HepG2 (cell line): ENCODE results near the gene FN1. TPM values are rescaled to one million over a fixed set of nuclear protein-coding genes. Genes with fewer than 3 reads are reported as not detected.

Experiments
- ARID5B ChIP-seq: IDR thresholded peaks from 2 replicates; pipeline ENCODE4 v1.4.0; 2020; ENCODE audit warnings: mild to moderate bottlenecking, missing genetic modification reagents
- ATF4 ChIP-seq, 2 experiments: fragments of 450-650 bp in 1 of 2; sonication (generic) in 1 of 2; formaldehyde crosslinking; IDR thresholded peaks; 2 replicates each; pipeline versions ENCODE4 v1.5.0 to v1.8.0; 2020 to 2022; ENCODE audit warnings: mild to moderate bottlenecking in 1 of 2, missing genetic modification reagents in 1 of 2
- CBX1 ChIP-seq: IDR thresholded peaks from one replicate; pipeline ENCODE4 v1.6.1; 2016; ENCODE audit warnings: antibody characterized with exemption, low read depth
- EP300 ChIP-seq, 3 experiments: sonication (generic) in 1 of 3; formaldehyde crosslinking in 1 of 3; IDR thresholded peaks; 2 replicates each; pipeline versions ENCODE4 v1.5.1 to v1.6.1; 2011 to 2020; ENCODE audit warnings: low read depth in 2 of 3, low read length in 2 of 3, borderline replicate concordance in 1 of 3, improper control_type of control experiment in 1 of 3, mild to moderate bottlenecking in 1 of 3, missing genetic modification reagents in 1 of 3, moderate library complexity in 1 of 3
- FOXO4 ChIP-seq: sonication (generic); formaldehyde crosslinking; conservative IDR thresholded peaks from 2 replicates; pipeline ENCODE4 v1.8.1; 2023; ENCODE audit warnings: missing genetic modification reagents
- HMG20A ChIP-seq: IDR thresholded peaks from 2 replicates; pipeline ENCODE4 v1.6.1; 2016; ENCODE audit warnings: borderline replicate concordance
- HNF1A ChIP-seq, 2 experiments: sonication (generic) in 1 of 2; formaldehyde crosslinking in 1 of 2; IDR thresholded peaks; 2 replicates each; pipeline versions ENCODE4 v1.4.0 to v1.6.1; 2016 to 2020; ENCODE audit warnings: borderline replicate concordance in 1 of 2, low read depth in 1 of 2, mild to moderate bottlenecking in 1 of 2, missing genetic modification reagents in 1 of 2
- KMT2A ChIP-seq: sonication (generic); formaldehyde crosslinking; IDR thresholded peaks from 2 replicates; pipeline ENCODE4 v1.4.0; 2020; ENCODE audit warnings: missing genetic modification reagents
- NFAT5 ChIP-seq: sonication (generic); formaldehyde crosslinking; IDR thresholded peaks from 2 replicates; pipeline ENCODE4 v1.4.0; 2020; ENCODE audit warnings: missing genetic modification reagents
- PRMT3 ChIP-seq: sonication (generic); formaldehyde crosslinking; IDR thresholded peaks from 2 replicates; pipeline ENCODE4 v1.8.1; 2022; ENCODE audit warnings: low read depth, mild to moderate bottlenecking, moderate library complexity, missing genetic modification reagents, borderline replicate concordance
- ZNF768 ChIP-seq: sonication (generic); formaldehyde crosslinking; IDR thresholded peaks from 2 replicates; pipeline ENCODE4 v1.4.0; 2020; ENCODE audit warnings: missing genetic modification reagents
- ZNF879 ChIP-seq: sonication (generic); formaldehyde crosslinking; IDR thresholded peaks from 2 replicates; pipeline ENCODE4 v1.8.1; 2023; ENCODE audit warnings: missing genetic modification reagents
- polyA plus RNA-seq, 8 experiments: library from polyadenylated mRNA; depleted of rRNA in 3 of 8; stranded (reverse) in 7 of 8; unstranded in 1 of 8; fragments of >200 nt; fragmentation: Illumina TruSeq in 4 of 8; extraction: Trizol in 4 of 8; gene quantifications; 2 replicates each; pipeline versions ENCODE4 v1.2.1 to v1.2.3, GENCODE V29; 2011 to 2016; ENCODE audit warnings: low read depth in 4 of 8, missing spikeins in 1 of 8, mixed read lengths in 1 of 8; ENCODE audit not compliant: insufficient read depth in 1 of 8
- total RNA-seq, 5 experiments: library from RNA; depleted of rRNA; stranded (reverse); fragments of >200 nt; fragmentation: Illumina TruSeq; extraction: Trizol; gene quantifications; 2 replicates each; pipeline ENCODE4 v1.2.3, GENCODE V29; 2016; ENCODE audit warnings: low read depth in 1 of 5

FN1 gene
- total and polyA plus RNA-seq, 2 of the 13 experiments (the other 11 are each of a cell fraction or from before 2014, with no cell fraction given) = 1,847 to 6,471 TPM

GRCh38 chr2:215415218-215415617, 20.6 kb downstream of the FN1 start (continued):
- TF ChIP-seq EP300 (IDR thresholded peaks at IDR 0.05; ENCODE audit: low read depth in 2 of 2, low read length in 2 of 2) (peak in 1 of 2 experiments; percentile 73; a peak in 2 of 4 replicates), EP300 (CRISPR knock-in tag; IDR thresholded peaks at IDR 0.05; ENCODE audit: borderline replicate concordance) (no peak), NFAT5 (CRISPR knock-in tag) (no peak), PRMT3 (no peak), ARID5B (CRISPR knock-in tag) (peak; percentile 59), ZNF879 (CRISPR knock-in tag) (no peak), ATF4 (CRISPR knock-in tag; IDR thresholded peaks at IDR 0.05) (peak in 1 of 2 experiments; percentile 76; a peak in 2 of 4 replicates), KMT2A (no peak), FOXO4 (CRISPR knock-in tag) (no peak), CBX1 (no peak), HMG20A (CRISPR knock-in tag) (peak; percentile 56; the same call in 1 of the 2 replicates), ZNF768 (CRISPR knock-in tag) (no peak), HNF1A (IDR thresholded peaks at IDR 0.05; ENCODE audit: low read depth) (peak; percentile 57; the same call in 1 of the 2 replicates), HNF1A (CRISPR knock-in tag; IDR thresholded peaks at IDR 0.05; ENCODE audit: borderline replicate concordance) (no peak)
